MCF 10A (cell line): ENCODE data around the gene TAPBP. TPM values are rescaled to one million over a fixed set of nuclear protein-coding genes. Genes with fewer than 3 reads are reported as not detected.

ENCODE experiments used
- BruUV-seq: library from RNA; stranded (reverse); fragments of 400-500 nt; replicated peaks from 2 replicates; lab custom pipeline; 2021; lab: Mats Ljungman, UMichigan
- CTCF ChIA-PET: fragments of 300-600 bp; sonication (Branson Sonifier 250); formaldehyde crosslinking; extraction: SDS; loops from one replicate; lab custom pipeline; 2021; ENCODE audit warnings: antibody characterized with exemption, inconsistent platforms; lab: Yijun Ruan, JAX
- POLR2A ChIA-PET: fragments of 300-600, 350-650 bp; sonication (Branson Sonifier 250); formaldehyde crosslinking; extraction: SDS; loops from one replicate; lab custom pipeline; 2020; ENCODE audit warnings: antibody characterized with exemption, inconsistent platforms; lab: Yijun Ruan, JAX
- DNase-seq: peaks from one replicate; pipeline ENCODE4 v3.0.0-alpha.2; 2018; ENCODE audit not compliant: unreplicated experiment
- H3K27ac Mint-ChIP-seq: one replicate; pipeline ENCODE4 v1.8.0; 2022; ENCODE audit warnings: mild to moderate bottlenecking, low read depth, mixed read lengths; ENCODE audit not compliant: unreplicated experiment
- H3K27me3 Mint-ChIP-seq: one replicate; pipeline ENCODE4 v1.8.0; 2022; ENCODE audit warnings: mixed read lengths; ENCODE audit not compliant: insufficient read depth, unreplicated experiment
- H3K36me3 Mint-ChIP-seq: one replicate; pipeline ENCODE4 v1.8.0; 2022; ENCODE audit warnings: mild to moderate bottlenecking, moderate library complexity, mixed read lengths; ENCODE audit not compliant: insufficient read depth, unreplicated experiment
- H3K4me1 Mint-ChIP-seq: one replicate; pipeline ENCODE4 v1.8.0; 2022; ENCODE audit warnings: mixed read lengths; ENCODE audit not compliant: insufficient read depth, unreplicated experiment
- H3K4me3 Mint-ChIP-seq: one replicate; pipeline ENCODE4 v1.8.0; 2022; ENCODE audit warnings: mild to moderate bottlenecking, moderate library complexity, mixed read lengths; ENCODE audit not compliant: unreplicated experiment
- H3K9me3 Mint-ChIP-seq: one replicate; pipeline ENCODE4 v1.8.0; 2022; ENCODE audit warnings: mixed read lengths; ENCODE audit not compliant: unreplicated experiment
- intact Hi-C: fragments of 100-400 bp; cut with micrococcal nuclease; formaldehyde crosslinking; loops from 2 replicates; pipeline ENCODE4 v1.14.1; 2022
- total RNA-seq: library from RNA; stranded (reverse); gene quantifications from 2 replicates; pipeline ENCODE4 v1.2.3, GENCODE V29; 2022
- TF ChIP-seq, protein P1 (sequence below): fragments of 200-600 bp; IDR thresholded peaks from one replicate; pipeline ENCODE4 v1.8.0; 2022; ENCODE audit warnings: antibody characterized with exemption, mild to moderate bottlenecking; ENCODE audit not compliant: unreplicated experiment

Gene TAPBP
- total RNA-seq, 1 experiment from 2014 or later = 84.9 TPM

DNA sequence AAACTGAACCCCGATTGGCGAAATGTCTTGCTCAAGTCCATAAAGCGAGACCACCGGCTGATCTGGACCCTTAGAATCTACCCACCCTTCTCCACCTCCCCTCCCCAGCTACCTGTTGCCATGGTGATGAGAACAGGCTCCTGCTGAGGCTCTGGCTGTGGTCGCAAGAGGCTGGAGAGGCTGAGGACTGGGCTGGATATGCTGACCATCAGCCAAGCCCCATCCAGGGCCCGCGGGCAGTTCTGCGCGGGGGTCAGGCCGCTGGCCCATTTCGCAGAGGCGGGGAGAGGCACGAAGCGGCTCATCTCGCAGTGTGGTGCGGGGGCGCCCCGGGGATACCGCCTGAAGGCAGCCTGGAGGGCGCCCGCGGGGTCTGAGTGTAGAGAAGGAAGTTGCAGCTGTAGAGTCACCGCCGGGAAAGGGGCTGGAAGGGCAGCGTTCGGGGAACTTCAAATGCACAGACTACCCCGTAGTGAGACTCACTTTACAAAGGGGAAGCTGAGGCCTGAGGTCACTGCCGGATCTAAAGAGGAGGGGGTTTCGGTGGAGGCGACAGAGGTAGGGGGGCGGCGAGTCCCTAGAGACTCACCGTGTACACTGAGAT, 671 bp downstream of the TAPBP start:
- POLR2A ChIA-PET = interaction anchor here (0.5 to 4.3 kb wide), 20 partner anchors 12 to 1655 kb away, joined by 3 to 84 read pairs (median 5); partner anchors contain the start of genes B3GALT4, PFDN6, RGL2 and RPS18
- Mint-ChIP-seq H3K9me3 (no peaks in the 10 kb centered on the region), H3K36me3 (peaks cover 81% of the 10 kb centered on the region), H3K27me3 (no peaks in the 10 kb centered on the region), H3K4me3 (peak overlapping the region; percentile 96), H3K27ac (peak overlapping the region; percentile 99), H3K4me1 (peaks cover 31% of the 10 kb centered on the region)
- BruUV-seq = TSS peak; percentile 24
- CTCF ChIA-PET = interaction anchor here (0.6 to 3.1 kb wide), 6 partner anchors 12 to 267 kb away, joined by 3 to 18 read pairs (median 6); partner anchors contain the start of gene RGL2
- peak; percentile 30 for DNase-seq
- intact Hi-C loops = no loop called here
- TF ChIP-seq, protein P1, sequence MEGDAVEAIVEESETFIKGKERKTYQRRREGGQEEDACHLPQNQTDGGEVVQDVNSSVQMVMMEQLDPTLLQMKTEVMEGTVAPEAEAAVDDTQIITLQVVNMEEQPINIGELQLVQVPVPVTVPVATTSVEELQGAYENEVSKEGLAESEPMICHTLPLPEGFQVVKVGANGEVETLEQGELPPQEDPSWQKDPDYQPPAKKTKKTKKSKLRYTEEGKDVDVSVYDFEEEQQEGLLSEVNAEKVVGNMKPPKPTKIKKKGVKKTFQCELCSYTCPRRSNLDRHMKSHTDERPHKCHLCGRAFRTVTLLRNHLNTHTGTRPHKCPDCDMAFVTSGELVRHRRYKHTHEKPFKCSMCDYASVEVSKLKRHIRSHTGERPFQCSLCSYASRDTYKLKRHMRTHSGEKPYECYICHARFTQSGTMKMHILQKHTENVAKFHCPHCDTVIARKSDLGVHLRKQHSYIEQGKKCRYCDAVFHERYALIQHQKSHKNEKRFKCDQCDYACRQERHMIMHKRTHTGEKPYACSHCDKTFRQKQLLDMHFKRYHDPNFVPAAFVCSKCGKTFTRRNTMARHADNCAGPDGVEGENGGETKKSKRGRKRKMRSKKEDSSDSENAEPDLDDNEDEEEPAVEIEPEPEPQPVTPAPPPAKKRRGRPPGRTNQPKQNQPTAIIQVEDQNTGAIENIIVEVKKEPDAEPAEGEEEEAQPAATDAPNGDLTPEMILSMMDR = no peak

GRCh38 chr6:33312361-33313104, 1.3 kb downstream of the TAPBP start:
- Mint-ChIP-seq H3K27me3 (no peaks in the 10 kb centered on the region), H3K27ac (peak overlapping the region; percentile 99), H3K4me3 (peak overlapping the region; percentile 96), H3K36me3 (peaks cover 81% of the 10 kb centered on the region), H3K4me1 (peaks cover 31% of the 10 kb centered on the region), H3K9me3 (no peaks in the 10 kb centered on the region)
- intact Hi-C loops = no loop called here
- CTCF ChIA-PET = interaction anchor here (0.6 to 3.1 kb wide), 8 partner anchors 12 to 1539 kb away, joined by 3 to 18 read pairs (median 4); partner anchors contain the start of gene RGL2
- POLR2A ChIA-PET = interaction anchor here (0.6 to 4.3 kb wide), 24 partner anchors 8 to 1654 kb away, joined by 3 to 84 read pairs (median 4); partner anchors contain the start of genes B3GALT4, PFDN6, RGL2 and RPS18
- no TSS peak for BruUV-seq
- peak; percentile 87 for DNase-seq
- TF ChIP-seq, protein P1 = no peak

DNA sequence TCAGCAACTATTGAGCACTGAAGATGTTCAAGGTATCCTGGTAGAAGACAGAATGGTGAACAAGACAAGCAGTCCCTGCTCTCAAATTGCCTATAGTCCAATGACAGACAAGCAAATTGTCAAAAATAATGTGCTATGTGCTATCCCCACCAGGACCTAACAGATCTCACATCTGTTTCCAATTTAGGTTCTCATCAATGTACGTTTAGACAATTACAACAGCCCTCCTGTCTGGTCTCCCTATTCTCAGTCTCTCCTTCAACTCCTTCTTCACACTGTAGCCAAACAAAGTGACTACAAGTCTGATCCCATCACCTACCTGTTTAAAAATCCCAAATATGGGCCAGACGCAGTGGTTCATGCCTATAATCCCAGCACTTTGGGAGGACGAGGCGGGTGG, 7.5 kb downstream of the TAPBP start:
- ChIA-PET POLR2A (interaction anchor here (0.7 to 3.6 kb wide), 2 partner anchors 16 to 463 kb away, joined by 3 to 16 read pairs; partner anchors contain the start of genes PFDN6 and WDR46), CTCF (interaction anchor here (0.6 kb wide), 1 partner anchor 11 kb away, joined by 3 read pairs; no protein-coding TSS in a partner anchor)
- intact Hi-C loops = no loop called here
- Mint-ChIP-seq H3K9me3 (no peaks in the 10 kb centered on the region), H3K4me3 (no peak overlapping the region), H3K27ac (no peak overlapping the region), H3K36me3 (peaks cover 88% of the 10 kb centered on the region), H3K4me1 (peaks cover 16% of the 10 kb centered on the region), H3K27me3 (no peaks in the 10 kb centered on the region)
- DNase-seq = no peak
- BruUV-seq = no TSS peak
- TF ChIP-seq, protein P1 = no peak

DNA sequence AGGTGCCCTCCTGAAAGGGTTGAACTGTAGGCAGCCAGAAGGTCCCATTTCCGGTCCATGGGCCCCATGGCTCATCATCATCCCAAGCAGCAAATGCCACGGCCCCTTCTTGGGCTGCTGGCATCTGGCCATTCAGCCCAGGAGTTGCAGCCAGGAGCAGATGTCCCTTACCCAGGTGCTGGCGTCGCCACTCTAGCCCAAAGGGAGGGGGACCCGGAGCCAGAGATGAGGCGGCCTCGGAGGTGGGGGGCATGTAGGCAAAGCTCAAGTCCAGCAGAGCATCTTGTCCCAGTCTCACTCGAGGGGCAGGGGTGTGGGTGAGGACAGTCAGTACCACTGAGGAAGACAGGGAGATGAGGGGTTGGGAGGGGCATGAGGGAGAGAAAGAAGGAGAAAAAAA, 8.8 kb downstream of the TAPBP start:
- TF ChIP-seq, protein P1 = no peak
- peaks cover 18% of the 10 kb centered on the region for H3K4me1 Mint-ChIP-seq
- H3K36me3 Mint-ChIP-seq = peaks cover 90% of the 10 kb centered on the region
- no peak for DNase-seq
- intact Hi-C loops = no loop called here
- ChIA-PET POLR2A (interaction anchor here (3.6 kb wide), 1 partner anchor 15 kb away, joined by 16 read pairs; the partner anchor contains the start of genes PFDN6 and WDR46), CTCF (no interaction called here)
- H3K27ac Mint-ChIP-seq = peak overlapping the region; percentile 46
- BruUV-seq = no TSS peak
- no peaks in the 10 kb centered on the region for H3K27me3 Mint-ChIP-seq
- H3K9me3 Mint-ChIP-seq = no peaks in the 10 kb centered on the region
- no peak overlapping the region for H3K4me3 Mint-ChIP-seq
